ENCODE results near the gene PKP1.

Gene PKP1

GRCh38 chr1:201310251-201310985 lies 27.1 kb downstream of the PKP1 start:
- DNase-seq = no peak

DNA sequence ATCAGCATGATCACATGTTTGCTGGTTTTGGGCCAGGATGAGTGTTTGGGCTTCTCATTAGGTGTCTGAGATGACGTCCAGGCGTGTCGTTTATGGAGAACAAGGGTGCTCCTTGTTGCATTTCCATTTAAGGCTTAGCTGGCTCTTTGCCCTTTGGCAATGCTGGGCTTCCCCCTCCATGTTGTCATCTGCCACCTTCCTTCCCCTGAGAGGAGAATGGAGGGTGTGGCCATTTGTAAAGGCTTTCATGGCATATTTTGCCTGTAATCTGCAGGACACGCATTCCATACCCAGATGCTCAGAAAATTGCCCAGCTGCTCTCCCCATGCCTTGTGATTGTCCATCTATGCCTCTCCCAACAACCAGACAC lies 27.7 kb downstream of the PKP1 start:
- no peak for DNase-seq

DNA sequence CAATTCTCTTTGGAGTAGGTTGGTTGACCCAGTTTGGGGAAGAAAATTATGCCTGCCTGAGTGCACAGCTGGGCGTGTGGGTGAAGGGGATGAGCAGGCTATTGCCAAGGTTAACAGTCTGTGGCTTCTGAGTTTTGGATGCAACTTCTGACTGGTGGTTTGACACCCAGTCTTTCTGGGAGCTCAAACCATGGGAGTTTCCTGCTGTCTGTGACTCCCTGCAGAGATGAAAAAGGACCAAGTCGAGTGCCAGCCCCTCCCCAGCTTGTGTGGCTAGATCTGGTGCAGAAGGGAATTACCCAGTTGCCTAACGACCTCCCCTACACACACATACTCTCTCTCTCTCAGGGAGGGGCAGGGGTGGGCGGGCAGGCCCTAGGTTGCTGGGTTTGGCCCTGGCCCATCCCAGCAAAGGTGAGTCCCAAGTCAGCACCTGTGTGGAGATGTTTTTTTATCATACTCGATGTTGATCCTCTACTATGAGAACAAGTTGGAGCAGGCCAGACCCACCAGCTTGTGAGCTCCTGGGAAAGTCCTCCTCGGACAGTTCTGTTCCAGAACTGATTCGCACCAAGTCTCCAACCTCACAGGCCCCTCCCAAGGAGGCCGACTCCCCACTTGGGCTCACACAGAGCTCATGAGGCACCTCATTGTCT lies 28.2 kb downstream of the PKP1 start:
- DNase-seq = no peak

DNA sequence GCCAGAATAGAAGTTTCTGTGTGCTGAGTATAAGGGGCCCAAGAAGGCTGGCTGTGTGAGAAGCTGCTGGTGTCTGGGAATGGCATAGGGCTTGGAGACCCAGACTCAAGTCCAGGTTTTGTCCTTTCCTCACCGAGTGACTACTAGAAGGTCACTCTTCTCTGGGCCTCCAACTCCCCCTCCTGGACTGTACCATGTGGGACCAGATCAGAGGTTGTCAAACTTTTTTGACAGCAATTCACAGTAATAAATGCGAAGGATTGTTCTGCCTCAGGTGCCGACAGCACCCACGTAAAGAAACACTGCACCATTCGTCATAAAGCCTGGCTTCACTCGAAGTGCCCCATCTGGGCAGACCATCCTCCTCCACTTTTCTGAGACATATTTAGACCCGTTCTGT lies 29.0 kb downstream of the PKP1 start:
- DNase-seq = no peak

DNA sequence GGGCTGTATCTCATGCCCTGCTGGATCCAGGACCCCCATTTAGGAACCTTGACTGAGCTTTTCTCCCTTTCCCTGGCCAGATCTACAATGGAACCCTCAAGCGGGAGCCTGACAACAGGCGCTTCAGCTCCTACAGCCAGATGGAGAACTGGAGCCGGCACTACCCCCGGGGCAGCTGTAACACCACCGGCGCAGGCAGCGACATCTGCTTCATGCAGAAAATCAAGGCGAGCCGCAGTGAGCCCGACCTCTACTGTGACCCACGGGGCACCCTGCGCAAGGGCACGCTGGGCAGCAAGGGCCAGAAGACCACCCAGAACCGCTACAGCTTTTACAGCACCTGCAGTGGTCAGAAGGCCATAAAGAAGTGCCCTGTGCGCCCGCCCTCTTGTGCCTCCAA lies 29.8 kb downstream of the PKP1 start:
- no peak for DNase-seq

- no peak for DNase-seq
Observed at GRCh38 chr1:201316556-201316955, 33.2 kb downstream of the PKP1 start.

- DNase-seq = no peak
Observed at GRCh38 chr1:201317551-201317950, 34.2 kb downstream of the PKP1 start.

DNA sequence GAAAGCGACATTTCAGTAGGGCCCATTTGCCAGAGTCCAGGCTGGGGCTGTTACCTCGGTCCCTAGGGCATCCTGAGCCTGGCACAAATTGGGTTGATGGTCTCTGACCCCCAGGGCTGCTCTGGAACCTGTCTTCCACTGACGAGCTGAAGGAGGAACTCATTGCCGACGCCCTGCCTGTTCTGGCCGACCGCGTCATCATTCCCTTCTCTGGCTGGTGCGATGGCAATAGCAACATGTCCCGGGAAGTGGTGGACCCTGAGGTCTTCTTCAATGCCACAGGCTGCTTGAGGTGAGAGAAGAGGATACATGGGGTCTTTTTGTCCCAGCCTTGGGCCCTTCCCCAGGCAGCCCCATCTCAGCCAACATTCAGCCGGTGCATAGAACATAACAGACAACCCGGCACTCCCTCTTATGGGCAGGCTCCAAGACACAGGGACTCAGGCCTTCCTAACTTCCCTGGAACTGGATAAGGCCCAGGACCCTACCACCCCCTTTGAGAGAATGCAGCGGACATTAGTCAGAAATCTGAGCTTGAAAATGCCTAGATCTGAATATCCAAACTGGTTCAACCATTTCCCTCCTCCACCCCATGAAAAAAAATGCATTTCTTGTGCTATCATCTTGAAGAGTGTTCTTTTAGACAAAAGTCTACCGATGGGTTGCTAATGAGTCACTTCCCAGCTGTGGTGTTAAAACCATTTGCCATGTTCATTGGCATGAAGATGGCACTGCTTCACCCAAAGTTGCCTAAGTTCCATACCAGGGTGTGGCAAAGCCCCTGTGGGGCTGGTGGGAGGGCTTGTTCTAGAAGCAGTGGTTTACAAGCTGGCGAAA lies 35.4 kb downstream of the PKP1 start:
- DNase-seq = no peak

DNA sequence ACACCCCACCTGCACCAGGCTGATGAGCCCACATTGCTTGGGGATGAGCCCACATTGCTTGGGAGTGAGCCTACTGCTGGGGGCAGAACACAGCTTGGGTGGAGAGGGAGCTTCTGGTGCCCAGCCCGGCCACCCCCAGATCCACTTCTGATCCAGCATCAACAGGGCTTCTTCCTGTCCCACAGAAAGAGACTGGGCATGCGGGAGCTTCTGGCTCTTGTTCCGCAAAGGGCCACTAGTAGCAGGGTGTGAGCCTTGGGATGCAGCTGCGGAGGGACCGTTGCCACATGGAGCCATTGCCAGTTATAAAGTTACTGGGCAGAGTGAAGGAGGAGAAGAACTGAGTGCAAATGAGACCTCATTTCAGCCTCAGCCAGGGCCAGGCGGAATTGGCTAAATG lies 36.3 kb downstream of the PKP1 start:
- no peak for DNase-seq

DNA sequence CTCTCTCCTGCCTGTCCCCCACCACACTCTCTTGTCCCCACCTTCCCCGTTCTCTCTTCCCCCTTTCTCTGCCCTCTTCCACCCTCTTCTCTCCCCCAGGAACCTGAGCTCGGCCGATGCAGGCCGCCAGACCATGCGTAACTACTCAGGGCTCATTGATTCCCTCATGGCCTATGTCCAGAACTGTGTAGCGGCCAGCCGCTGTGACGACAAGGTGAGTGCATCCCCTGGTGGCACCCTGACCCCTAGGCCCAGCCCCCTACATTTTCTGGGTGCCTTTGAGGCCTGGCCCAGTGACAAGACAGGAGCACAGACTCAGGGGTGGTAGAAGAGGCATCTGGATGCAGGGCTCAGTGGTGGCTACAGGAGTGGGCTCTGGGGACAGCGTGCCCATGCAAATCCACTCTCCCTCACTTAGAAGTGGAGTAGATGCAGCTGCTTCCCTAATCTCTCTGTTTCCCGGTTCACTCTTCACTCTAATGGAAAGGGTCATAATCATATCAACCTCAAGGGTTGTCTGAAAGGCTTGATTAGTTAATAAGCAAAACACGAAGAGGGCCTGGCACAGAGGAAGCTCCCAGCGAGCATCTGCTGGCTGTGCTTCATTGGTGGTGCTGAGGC lies 37.0 kb downstream of the PKP1 start:
- DNase-seq = no peak

DNA sequence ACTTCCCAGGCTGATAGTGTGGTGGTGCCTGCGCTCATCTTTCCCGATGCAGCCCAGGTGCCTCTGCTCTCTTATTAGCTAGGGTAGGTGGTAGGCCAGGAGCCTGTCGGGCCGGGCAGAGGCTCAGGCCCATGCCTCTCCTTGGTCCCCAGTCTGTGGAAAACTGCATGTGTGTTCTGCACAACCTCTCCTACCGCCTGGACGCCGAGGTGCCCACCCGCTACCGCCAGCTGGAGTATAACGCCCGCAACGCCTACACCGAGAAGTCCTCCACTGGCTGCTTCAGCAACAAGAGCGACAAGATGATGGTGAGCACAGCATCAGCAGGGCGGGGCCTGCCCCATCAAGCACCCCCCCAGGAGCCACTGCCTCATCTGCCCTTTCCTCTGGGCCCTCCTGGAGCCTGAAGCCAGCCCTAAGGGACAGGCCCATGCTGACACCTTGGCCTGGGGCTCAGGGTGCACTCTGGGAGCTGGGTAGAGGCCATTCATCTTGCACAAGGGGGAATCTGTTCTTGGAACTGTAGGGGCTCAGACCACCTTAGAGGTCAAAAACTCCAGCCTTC lies 38.6 kb downstream of the PKP1 start:
- DNase-seq = no peak

- DNase-seq = no peak
Observed at GRCh38 chr1:201322653-201323510, 39.6 kb downstream of the PKP1 start.

DNA sequence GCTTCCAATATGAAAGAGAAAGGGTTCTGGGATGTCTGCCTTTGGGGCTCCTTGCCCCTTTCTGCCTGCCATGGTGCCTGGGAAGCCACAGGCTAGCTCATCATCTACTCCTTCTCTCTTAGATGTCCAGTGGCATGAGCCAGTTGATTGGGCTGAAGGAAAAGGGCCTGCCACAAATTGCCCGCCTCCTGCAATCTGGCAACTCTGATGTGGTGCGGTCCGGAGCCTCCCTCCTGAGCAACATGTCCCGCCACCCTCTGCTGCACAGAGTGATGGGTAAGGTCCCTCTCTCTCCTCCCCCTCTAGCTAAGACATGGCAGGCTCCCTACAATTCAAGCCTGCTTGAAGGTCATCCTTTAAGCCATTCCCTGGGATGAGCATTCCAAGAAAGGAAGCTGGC lies 41.0 kb downstream of the PKP1 start:
- no peak for DNase-seq

DNA sequence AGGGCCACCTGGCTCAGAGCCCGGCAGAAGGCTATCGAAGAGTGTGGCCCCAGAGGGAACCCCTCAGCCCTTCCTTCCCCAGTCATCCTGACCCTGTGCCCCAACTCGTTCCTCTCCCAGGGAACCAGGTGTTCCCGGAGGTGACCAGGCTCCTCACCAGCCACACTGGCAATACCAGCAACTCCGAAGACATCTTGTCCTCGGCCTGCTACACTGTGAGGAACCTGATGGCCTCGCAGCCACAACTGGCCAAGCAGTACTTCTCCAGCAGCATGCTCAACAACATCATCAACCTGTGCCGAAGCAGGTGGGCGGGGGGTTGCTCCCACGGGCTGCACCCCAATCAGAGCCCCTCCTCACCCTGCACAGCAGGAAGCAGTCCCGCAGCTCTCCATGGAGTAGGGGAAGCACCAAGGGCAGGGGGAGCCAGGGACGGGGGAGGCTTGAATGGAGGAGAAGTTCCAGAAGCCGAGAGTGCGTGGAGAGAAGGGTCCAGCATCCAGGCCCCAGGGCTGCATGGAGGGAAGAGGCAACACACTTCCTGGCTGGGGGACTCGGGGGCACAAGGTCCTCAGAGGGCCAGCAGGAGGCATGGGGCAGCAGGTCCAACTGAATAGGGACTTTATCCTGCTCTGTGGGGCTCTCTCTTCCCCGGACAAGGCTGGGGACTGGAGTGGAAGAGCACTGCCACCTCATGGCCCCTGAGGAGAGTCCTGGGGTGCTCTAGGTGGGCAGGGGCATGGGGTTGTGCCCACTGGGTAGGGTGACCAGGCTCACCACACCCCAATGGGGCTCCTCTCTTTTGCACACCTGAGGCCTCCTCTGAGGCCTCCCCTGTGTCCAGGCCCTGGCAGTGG lies 41.7 kb downstream of the PKP1 start:
- DNase-seq = no peak

DNA sequence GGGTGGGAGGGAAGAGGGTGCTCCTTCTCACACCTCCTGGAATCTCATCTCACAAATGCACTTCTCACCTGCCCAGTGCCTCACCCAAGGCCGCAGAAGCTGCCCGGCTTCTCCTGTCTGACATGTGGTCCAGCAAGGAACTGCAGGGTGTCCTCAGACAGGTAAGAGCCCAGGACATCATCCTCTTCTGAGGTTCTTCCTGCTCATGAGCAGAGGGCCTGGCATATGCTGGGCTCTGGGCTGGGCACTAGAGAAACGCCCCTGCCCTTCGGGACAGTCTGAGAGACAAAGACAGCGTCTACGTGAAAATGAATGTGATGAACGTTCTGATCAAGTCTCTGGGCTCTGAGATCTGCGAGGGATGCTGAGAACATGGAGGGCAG lies 42.4 kb downstream of the PKP1 start:
- DNase-seq = no peak

DNA sequence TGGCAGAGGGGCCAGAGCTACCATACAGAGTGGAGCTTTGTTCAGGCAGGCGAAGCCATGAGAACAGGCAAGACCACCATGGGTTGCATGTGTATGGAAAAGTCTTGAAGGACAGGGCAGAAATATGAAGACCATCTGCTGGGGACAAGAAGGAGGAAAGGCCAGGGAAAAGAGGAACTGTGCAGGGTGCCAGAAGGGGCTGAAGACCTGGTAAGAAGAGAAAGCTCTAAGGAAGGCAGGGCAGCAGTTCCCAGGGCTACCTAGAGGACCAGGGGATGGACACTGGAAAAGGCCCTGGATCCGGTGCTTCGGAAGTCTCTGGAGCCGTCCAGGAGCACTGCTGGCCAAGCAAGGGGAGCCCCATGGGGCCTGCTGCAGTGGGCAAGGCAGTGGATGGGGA lies 43.4 kb downstream of the PKP1 start:
- DNase-seq = no peak

DNA sequence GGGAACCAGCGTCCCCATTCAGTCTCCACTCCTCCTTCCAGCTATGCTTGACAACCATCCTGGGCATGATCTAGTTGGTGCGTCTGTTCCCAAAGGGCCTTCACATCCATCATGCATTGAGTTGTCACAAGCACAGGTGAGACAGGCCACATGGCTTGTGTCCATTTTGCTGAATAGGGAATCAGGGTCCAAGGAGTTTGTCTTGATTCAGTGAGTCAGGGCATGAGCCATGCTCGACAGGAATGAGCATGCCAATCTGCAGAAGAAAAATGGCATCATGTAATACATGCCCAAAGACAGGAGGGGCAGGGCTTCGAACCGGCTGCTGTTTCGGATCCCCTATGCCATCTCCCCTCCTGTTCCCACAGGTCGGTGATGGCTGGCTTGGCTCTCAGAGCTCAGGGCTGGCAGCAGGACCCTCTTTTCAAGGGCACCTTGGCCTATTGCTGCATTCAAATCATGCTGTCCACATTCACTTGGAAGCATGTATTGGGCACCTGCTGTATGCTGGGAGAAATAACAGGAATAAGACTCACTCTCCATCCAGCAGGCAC lies 44.5 kb downstream of the PKP1 start:
- no peak for DNase-seq

GRCh38 chr1:201328576-201328975 lies 45.3 kb downstream of the PKP1 start:
- no peak for DNase-seq

GRCh38 chr1:201329286-201329685 lies 46.0 kb downstream of the PKP1 start:
- no peak for DNase-seq

DNA sequence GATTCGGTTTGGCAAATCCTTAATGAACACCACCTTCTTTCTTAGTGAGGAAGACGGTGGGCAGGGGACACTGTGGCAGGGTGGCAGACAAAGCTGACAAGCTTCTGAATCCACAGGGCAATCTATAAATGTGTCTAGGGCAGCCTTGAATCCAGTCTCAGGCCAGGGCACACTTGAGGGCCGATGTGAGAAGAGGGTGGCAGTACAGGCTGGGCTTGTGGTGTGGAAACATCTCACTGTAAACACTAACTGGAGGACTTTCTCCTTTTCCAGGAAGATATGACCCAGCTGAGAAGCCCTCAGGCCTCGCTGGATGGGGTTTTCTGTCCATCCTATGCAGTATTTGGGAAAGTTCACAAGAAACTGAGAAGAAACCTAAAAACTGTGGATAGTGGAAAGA lies 46.5 kb downstream of the PKP1 start:
- no peak for DNase-seq

- no peak for DNase-seq
Observed at GRCh38 chr1:201330541-201330940, 47.2 kb downstream of the PKP1 start.
